MM.1S (cell line): ENCODE measurements around the gene ACSS1.

Experiments
- EZH2 ChIP-seq: fragments of 300-600 bp; sonication (generic); optimal IDR thresholded peaks from 2 replicates; pipeline ENCODE3; 2017; ENCODE audit warnings: low read depth, mild to moderate bottlenecking, antibody characterized with exemption, low read length, mixed read lengths
- EZH2phosphoT487 ChIP-seq: fragments of 300-600 bp; sonication (generic); IDR thresholded peaks from 2 replicates; pipeline ENCODE4 v1.6.1; 2018; ENCODE audit warnings: antibody characterized with exemption, low read length
- TF ChIP-seq, protein P1 (sequence below): fragments of 300-600 bp; sonication (generic); IDR thresholded peaks from 2 replicates; pipeline ENCODE4 v1.5.1; 2016; ENCODE audit warnings: antibody characterized with exemption, low read length, mixed read lengths

DNA sequence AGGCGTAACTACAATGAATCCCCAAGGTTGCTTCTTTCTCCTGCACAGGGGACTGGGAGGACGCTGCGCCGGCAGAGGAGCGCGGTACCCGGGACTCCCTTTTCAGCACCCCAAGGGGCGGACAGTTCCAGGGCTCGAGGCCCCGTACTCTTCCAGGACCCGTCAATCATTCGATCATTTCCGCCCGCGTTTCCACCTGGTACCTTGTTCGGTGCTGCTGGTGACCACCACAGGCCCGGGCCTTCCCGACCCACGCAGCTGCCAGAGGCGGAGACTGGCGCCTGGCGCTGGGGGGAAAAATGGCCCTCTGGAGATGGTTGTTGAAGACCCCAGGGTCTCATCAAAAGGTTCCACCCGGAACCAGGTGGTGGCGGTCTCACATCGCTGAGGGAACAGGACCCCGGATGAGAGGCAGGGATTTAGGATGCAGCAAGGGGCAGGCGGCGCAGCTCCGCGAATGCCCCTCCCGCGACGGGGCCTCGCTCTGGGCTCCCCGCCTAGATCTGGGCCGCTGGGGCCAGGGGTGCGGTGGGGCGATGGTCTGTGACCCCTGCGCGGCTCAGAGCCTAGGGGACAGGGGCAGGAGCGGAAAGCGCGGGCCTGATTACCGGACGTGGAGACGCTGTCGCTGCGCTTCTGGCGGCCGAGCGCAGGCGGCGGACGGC, 23.3 kb upstream of the ACSS1 start:
- TF ChIP-seq, protein P1, sequence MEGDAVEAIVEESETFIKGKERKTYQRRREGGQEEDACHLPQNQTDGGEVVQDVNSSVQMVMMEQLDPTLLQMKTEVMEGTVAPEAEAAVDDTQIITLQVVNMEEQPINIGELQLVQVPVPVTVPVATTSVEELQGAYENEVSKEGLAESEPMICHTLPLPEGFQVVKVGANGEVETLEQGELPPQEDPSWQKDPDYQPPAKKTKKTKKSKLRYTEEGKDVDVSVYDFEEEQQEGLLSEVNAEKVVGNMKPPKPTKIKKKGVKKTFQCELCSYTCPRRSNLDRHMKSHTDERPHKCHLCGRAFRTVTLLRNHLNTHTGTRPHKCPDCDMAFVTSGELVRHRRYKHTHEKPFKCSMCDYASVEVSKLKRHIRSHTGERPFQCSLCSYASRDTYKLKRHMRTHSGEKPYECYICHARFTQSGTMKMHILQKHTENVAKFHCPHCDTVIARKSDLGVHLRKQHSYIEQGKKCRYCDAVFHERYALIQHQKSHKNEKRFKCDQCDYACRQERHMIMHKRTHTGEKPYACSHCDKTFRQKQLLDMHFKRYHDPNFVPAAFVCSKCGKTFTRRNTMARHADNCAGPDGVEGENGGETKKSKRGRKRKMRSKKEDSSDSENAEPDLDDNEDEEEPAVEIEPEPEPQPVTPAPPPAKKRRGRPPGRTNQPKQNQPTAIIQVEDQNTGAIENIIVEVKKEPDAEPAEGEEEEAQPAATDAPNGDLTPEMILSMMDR, result no peak
- TF ChIP-seq EZH2 (no peak), EZH2phosphoT487 (no peak)
